IMR-90 (cell line): ENCODE results near the gene ACACA. TPM values are rescaled to one million over a fixed set of nuclear protein-coding genes. Genes with fewer than 3 reads are reported as not detected.

Experiments used
- ATAC-seq: fragments of 200-7000 bp; cut with Tn5 transposase; 2 replicates; pipeline ENCODE4 v1.9.1; 2020; ENCODE audit warnings: low read depth, mild to moderate bottlenecking, moderate library complexity
- BruUV-seq: library from RNA; stranded (reverse); fragments of 400-500 nt; replicated peaks from 2 replicates; lab custom pipeline; 2021; lab: Mats Ljungman, UMichigan
- CTCF ChIA-PET: fragments of 300-600 bp; formaldehyde crosslinking; extraction: SDS; loops from one replicate; lab custom pipeline; 2021; ENCODE audit warnings: antibody characterized with exemption; lab: Yijun Ruan, JAX
- POLR2A ChIA-PET: fragments of 300-600 bp; sonication (Branson Sonifier 250); formaldehyde crosslinking; loops from one replicate; lab custom pipeline; 2022; ENCODE audit warnings: antibody characterized with exemption; ENCODE audit not compliant: unreplicated experiment; lab: Charles Lee
- DNase-seq: peaks from one replicate; pipeline ENCODE4 v3.0.0; 2013
- H2AFZ ChIP-seq: replicated peaks from 2 replicates; pipeline ENCODE3; 2013; ENCODE audit warnings: low read length, mild to moderate bottlenecking; ENCODE audit not compliant: poor library complexity
- H2AK5ac ChIP-seq: 2 replicates; pipeline ENCODE4 v1.6.1; 2013; ENCODE audit warnings: low read depth, low read length, inconsistent platforms
- H2AK9ac ChIP-seq: replicated peaks from 2 replicates; pipeline ENCODE3; 2013; ENCODE audit warnings: mild to moderate bottlenecking, low read depth, low read length, moderate library complexity; ENCODE audit not compliant: poor library complexity
- H2BK120ac ChIP-seq: 2 replicates; pipeline ENCODE4 v1.6.1; 2013; ENCODE audit warnings: low read depth, low read length, inconsistent platforms
- H2BK15ac ChIP-seq: 3 replicates; pipeline ENCODE4 v1.6.1; 2013; ENCODE audit warnings: low read depth, low read length, inconsistent platforms
- H2BK20ac ChIP-seq: 2 replicates; pipeline ENCODE4 v1.6.1; 2013; ENCODE audit warnings: low read depth, mild to moderate bottlenecking, inconsistent platforms, low read length, moderate library complexity
- H2BK5ac ChIP-seq: 2 replicates; pipeline ENCODE4 v1.6.1; 2013; ENCODE audit warnings: mild to moderate bottlenecking, low read depth, low read length, inconsistent platforms; ENCODE audit not compliant: poor library complexity, severe bottlenecking
- H3K14ac ChIP-seq: replicated peaks from 2 replicates; pipeline ENCODE4 v1.6.1; 2013; ENCODE audit warnings: low read depth, low read length, inconsistent platforms
- H3K18ac ChIP-seq: 2 replicates; pipeline ENCODE4 v1.6.1; 2013; ENCODE audit warnings: low read depth, low read length, control low read depth
- H3K23ac ChIP-seq: 2 replicates; pipeline ENCODE4 v1.6.1; 2013; ENCODE audit warnings: low read depth, low read length, inconsistent platforms
- H3K27ac ChIP-seq: 2 replicates; pipeline ENCODE4 v1.5.1; 2013; ENCODE audit warnings: mild to moderate bottlenecking, control low read depth, low read length; ENCODE audit not compliant: insufficient read depth
- H3K27me3 ChIP-seq: 2 replicates; pipeline ENCODE4 v1.6.1; 2013; ENCODE audit warnings: low read length; ENCODE audit not compliant: control insufficient read depth, insufficient read depth
- H3K36me3 ChIP-seq: 2 replicates; pipeline ENCODE4 v1.6.1; 2013; ENCODE audit warnings: low read length, mixed read lengths; ENCODE audit not compliant: control insufficient read depth, insufficient read depth
- H3K4ac ChIP-seq: 2 replicates; pipeline ENCODE4 v1.6.1; 2013; ENCODE audit warnings: low read depth, low read length, inconsistent platforms
- H3K4me1 ChIP-seq: 2 replicates; pipeline ENCODE4 v1.6.1; 2013; ENCODE audit warnings: low read length, mixed read lengths; ENCODE audit not compliant: control insufficient read depth, insufficient read depth
- H3K4me2 ChIP-seq: 2 replicates; pipeline ENCODE4 v1.6.1; 2013; ENCODE audit warnings: low read depth, mild to moderate bottlenecking, control low read depth, low read length, moderate library complexity
- H3K4me3 ChIP-seq: 2 replicates; pipeline ENCODE4 v1.5.1; 2013; ENCODE audit warnings: low read depth, mild to moderate bottlenecking, control low read depth, low read length, moderate library complexity; ENCODE audit not compliant: insufficient read depth
- H3K56ac ChIP-seq: 2 replicates; pipeline ENCODE4 v1.6.1; 2013; ENCODE audit warnings: low read length, inconsistent platforms; ENCODE audit not compliant: insufficient read depth; ENCODE audit errors: extremely low read depth
- H3K79me1 ChIP-seq, 2 experiments: 2 replicates each; pipeline ENCODE4 v1.6.1; 2013; ENCODE audit warnings: low read length in 2 of 2, inconsistent platforms in 1 of 2, low read depth in 1 of 2
- H3K9ac ChIP-seq: 2 replicates; pipeline ENCODE4 v1.6.1; 2013; ENCODE audit warnings: low read depth, low read length, control low read depth
- H3K9me1 ChIP-seq: 2 replicates; pipeline ENCODE4 v1.6.1; 2013; ENCODE audit warnings: low read length, inconsistent platforms; ENCODE audit not compliant: insufficient read depth
- H3K9me3 ChIP-seq: 2 replicates; pipeline ENCODE4 v1.6.1; 2013; ENCODE audit warnings: low read length; ENCODE audit not compliant: control insufficient read depth, insufficient read depth
- H4K20me1 ChIP-seq: 2 replicates; pipeline ENCODE4 v1.6.1; 2013; ENCODE audit warnings: low read length, inconsistent platforms; ENCODE audit not compliant: insufficient read depth
- H4K5ac ChIP-seq: 2 replicates; pipeline ENCODE4 v1.6.1; 2013; ENCODE audit warnings: mild to moderate bottlenecking, low read depth, low read length, control low read depth
- H4K8ac ChIP-seq, 2 experiments: 2 replicates each; pipeline ENCODE4 v1.6.1; 2013; ENCODE audit warnings: low read depth in 2 of 2, low read length in 2 of 2, control low read depth in 1 of 2, inconsistent platforms in 1 of 2
- H4K91ac ChIP-seq: 2 replicates; pipeline ENCODE4 v1.6.1; 2013; ENCODE audit warnings: low read depth, low read length, inconsistent platforms; ENCODE audit not compliant: insufficient read depth
- CEBPB ChIP-seq: IDR thresholded peaks from 2 replicates; pipeline ENCODE4 v1.6.1; 2012; ENCODE audit warnings: low read depth, low read length, improper control_type of control experiment
- MAZ ChIP-seq: IDR thresholded peaks from 2 replicates; pipeline ENCODE4 v1.6.1; 2012; ENCODE audit warnings: low read depth, mild to moderate bottlenecking, low read length, improper control_type of control experiment, moderate library complexity, borderline replicate concordance
- WGBS, 2 experiments: methylation state at CpG; one replicate each; pipeline versions ENCODE4 v1.1.5 to v1.1.7; 2013; ENCODE audit warnings: missing lambda C conversion rate in 2 of 2; ENCODE audit not compliant: insufficient read length in 1 of 2; ENCODE audit errors: extremely low coverage in 2 of 2; 5-methylcytosine and 5-hydroxymethylcytosine counted together
- dilution Hi-C: fragments of 300-500 bp; cut with HindIII; formaldehyde crosslinking; loops from one replicate; pipeline ENCODE4 v1.14.3; 2018; ENCODE audit warnings: low sequenced_read_pairs; ENCODE audit not compliant: unreplicated experiment
- in situ Hi-C: fragments of 300-500 bp; cut with MboI; formaldehyde crosslinking; loops from 3 replicates; pipeline ENCODE4 v1.14.3; 2019; ENCODE audit warnings: low sequenced_read_pairs, inconsistent platforms, mixed read lengths
- intact Hi-C: fragments of 100-400 bp; cut with micrococcal nuclease; formaldehyde crosslinking; loops from 2 replicates; pipeline ENCODE4 v1.10.0; 2022
- polyA plus RNA-seq, 3 experiments: library from polyadenylated mRNA; depleted of rRNA; stranded (reverse); fragments of >200 nt; gene quantifications; 2 replicates each; pipeline ENCODE4 v1.2.3, GENCODE V29; 2012; ENCODE audit warnings: low replicate concordance in 1 of 3
- total RNA-seq: library from RNA; depleted of rRNA; stranded (reverse); fragments of >200 nt; gene quantifications from 2 replicates; pipeline ENCODE4 v1.2.3, GENCODE V29; 2012

The ACACA gene
- total and polyA plus RNA-seq, 2 of the 4 experiments (the other 2 are of a cell fraction): 21.3 to 39.1 TPM

GRCh38 chr17:37182786-37183465 lies 223.7 kb downstream of the ACACA start (continued):
- TF ChIP-seq MAZ: no peak

- H3K9ac ChIP-seq: no peak overlapping the region
- H3K4me3 ChIP-seq: no peak overlapping the region
- H3K27ac ChIP-seq: no peak overlapping the region
- no peak overlapping the region for H3K23ac ChIP-seq
- H3K14ac ChIP-seq: no peak overlapping the region
- peaks cover 0 to 10% of the 10 kb centered on the region in 2 experiments; a peak in 2 of 4 replicates for H3K79me1 ChIP-seq
- no CpG with 5 or more reads among the region's 1 CpG for WGBS, 2 experiments
- dilution Hi-C loops: no loop called here
- H3K4me2 ChIP-seq: peak overlapping the region; percentile 55; the same call in 1 of the 2 replicates
- no peaks in the 10 kb centered on the region for H4K20me1 ChIP-seq
- no peak overlapping the region for H2AFZ ChIP-seq
- ChIA-PET CTCF (interaction anchor here (0.8 to 1.0 kb wide), 2 partner anchors 11 to 133 kb away, joined by 3 read pairs; no protein-coding TSS in a partner anchor), POLR2A (no interaction called here)
- no TSS peak for BruUV-seq
- H4K5ac ChIP-seq: no peak overlapping the region
- peaks cover 3% of the 10 kb centered on the region; the same call in 1 of the 2 replicates for H3K36me3 ChIP-seq
- peaks cover 4% of the 10 kb centered on the region; the same call in 1 of the 2 replicates for H3K4me1 ChIP-seq
- H2BK20ac ChIP-seq: no peak overlapping the region
- H2BK15ac ChIP-seq: no peak overlapping the region
- H3K27me3 ChIP-seq: no peaks in the 10 kb centered on the region
- no peak overlapping the region for H3K18ac ChIP-seq
- TF ChIP-seq CEBPB: no peak
- H4K91ac ChIP-seq: no peak overlapping the region
- no peak overlapping the region for H2AK9ac ChIP-seq
- H4K8ac ChIP-seq: no peak overlapping the region
- H2BK5ac ChIP-seq: no peak overlapping the region
- H3K9me3 ChIP-seq: no peaks in the 10 kb centered on the region
- peaks cover 13% of the 10 kb centered on the region for H3K9me1 ChIP-seq
- in situ Hi-C loops: no loop called here
- ATAC-seq (peak; percentile 37), DNase-seq (peak; percentile 39)
- H2BK120ac ChIP-seq: no peak overlapping the region
- H3K56ac ChIP-seq: no peak overlapping the region
- intact Hi-C loops: no loop called here
- no peak overlapping the region for H3K4ac ChIP-seq
- H2AK5ac ChIP-seq: no peak overlapping the region
Measured at GRCh38 chr17:37180376-37180775, 226.3 kb downstream of the ACACA start.
